ENCODE measurements around the gene EBPL.
"Not testable (repeated sequence)": the region's sequence is repeated elsewhere in the genome, so short reads cannot be mapped to it uniquely, and the experiment has no call there.

EBPL gene

DNA sequence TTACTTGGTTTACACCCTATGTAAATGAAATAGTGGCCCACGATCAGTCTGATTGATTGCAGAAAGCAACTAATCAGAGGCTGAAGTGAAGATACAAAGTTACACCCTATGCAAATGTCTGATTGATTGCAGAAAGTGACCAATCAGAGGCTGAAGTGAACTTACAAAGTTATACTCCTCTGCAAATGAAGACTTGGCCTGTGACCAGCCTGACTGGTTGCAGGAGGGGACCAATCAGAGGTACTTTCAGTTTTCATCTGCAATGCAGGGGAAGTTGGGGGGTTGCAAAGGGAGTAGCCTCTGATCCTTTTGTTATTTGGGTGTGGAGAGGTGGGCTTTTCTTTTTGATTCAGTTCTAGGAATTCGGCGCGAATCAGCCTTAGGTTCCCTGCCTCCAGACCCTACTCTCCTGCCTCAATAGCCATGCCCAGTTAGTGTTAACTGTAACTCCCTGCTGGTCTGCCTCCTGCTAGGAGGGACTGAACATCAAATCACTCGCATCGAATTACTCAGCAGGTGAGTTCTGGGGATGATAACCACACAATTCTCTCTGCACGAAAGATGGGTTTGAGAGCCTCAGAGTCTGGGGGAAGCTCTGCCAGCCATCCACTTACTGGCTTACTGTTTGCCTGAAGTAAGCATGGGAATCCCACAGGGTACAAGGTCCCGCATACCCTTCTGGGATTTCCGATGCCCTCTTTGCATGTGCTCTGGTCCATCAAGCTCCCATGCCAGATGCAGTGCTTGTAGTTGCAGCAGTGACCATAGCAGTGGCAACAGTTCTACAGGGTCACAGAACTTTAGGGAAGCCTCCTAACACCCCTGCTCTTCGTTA is 55.5 kb downstream of the EBPL start:
- peak in 1 of 3 donors; percentile 2 for DNase-seq (ENCODE audit: low read depth in 2 of 3, low spot score in 1 of 3)

DNA sequence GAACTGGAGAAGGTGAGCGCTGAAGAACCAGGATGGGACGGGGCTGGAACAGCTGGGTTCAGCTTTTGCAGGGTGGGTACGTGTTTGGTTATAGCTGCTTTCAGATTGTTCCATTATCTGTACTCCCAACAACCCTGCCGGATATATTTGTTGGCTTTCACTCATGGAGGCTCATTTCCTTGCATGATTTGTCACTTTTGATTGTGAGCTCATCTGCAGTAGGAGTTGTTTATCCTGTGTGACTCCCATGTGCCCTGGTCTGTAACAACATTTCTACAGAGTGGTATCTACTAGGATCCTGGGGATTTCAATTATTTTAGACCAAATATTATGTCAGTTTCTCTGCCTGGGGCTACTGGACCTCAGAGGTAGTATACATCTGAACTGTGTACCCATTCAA is 57.6 kb downstream of the EBPL start:
- DNase-seq (ENCODE audit: low read depth in 2 of 3, low spot score in 1 of 3): no peak

DNA sequence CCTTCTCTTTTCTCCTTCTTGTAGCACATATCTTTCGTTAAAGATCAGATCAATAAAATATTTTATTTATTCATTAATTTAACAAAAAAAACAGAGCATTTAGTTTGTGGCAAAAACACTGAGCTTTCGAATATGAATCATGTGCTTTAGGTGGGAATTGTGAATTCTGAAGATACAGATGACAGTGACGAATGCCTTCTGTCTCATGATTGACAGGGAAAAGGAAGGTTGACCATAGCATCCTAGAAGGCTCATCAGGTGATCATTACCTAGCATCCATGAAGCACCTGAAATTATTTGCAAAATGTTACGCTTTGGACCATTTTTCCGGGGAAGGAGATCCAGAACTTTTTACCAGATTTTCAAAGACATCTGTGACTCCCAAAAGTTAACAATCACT is 59.1 kb downstream of the EBPL start:
- no peak for DNase-seq (ENCODE audit: low read depth in 2 of 3, low spot score in 1 of 3)

DNA sequence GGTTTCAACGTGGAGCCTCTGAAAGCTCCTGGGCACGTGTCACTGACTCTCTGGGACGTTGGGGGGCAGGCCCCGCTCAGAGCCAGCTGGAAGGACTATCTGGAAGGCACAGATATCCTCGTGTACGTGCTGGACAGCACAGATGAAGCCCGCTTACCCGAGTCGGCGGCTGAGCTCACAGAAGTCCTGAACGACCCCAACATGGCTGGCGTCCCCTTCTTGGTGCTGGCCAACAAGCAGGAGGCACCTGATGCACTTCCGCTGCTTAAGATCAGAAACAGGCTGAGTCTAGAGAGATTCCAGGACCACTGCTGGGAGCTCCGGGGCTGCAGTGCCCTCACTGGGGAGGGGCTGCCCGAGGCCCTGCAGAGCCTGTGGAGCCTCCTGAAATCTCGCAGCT is 60.7 kb downstream of the EBPL start:
- DNase-seq (ENCODE audit: low read depth in 2 of 3, low spot score in 1 of 3): no peak

DNA sequence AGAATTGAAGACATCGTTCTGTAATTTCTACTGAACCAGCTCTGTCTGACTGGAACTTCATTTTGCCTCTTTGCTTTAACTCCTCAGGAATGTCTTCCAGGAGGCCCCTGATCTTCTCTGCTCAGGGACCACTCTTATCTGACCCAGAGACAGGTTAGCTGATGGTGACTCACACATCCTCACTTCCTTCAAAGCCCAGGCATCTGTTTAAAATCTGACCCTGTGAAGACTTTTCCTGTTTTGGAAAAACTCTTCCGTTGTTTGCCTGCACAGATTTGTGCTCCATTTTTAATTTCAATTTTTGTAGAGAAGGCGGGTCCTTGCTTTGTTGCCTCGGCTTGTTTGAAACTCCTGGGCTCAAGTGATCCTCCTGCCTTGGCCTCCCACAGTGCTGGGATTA is 61.3 kb downstream of the EBPL start:
- DNase-seq (ENCODE audit: low read depth in 2 of 3, low spot score in 1 of 3): no peak

DNA sequence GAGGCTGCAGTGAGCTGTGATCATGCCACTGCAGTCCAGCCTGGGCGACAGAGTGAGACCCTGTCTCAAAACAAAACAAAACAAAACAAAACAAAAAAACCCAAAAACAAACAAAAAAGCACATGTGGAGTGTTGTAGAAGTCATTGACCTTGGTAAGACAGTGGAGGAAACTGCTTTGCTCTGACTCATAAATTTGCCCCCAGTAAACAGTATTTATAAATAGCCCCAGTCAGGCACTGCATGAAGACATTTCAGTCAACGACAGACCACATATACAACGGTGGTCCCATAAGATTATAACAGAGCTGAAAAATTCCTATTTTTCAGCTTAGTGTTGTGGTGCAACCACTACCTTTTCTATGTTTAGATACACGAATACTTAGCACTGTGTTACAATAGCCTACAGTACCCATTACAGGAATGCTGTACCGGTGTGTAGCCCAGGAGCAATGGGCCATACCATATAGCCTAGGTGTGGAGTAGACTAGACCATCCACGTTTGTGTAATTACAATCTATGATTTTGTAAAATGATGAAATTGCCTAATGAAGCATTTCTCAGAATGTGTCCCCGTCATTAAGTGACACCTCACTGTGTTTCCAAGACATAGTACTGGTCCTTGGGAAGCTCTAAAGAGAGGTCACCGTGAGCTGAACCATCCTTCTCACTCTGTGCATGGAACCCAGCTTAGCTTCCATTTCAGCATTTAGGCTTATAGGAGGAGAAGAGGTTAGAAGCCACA is 61.9 kb downstream of the EBPL start:
- DNase-seq (ENCODE audit: low read depth in 2 of 3, low spot score in 1 of 3): no peak

DNA sequence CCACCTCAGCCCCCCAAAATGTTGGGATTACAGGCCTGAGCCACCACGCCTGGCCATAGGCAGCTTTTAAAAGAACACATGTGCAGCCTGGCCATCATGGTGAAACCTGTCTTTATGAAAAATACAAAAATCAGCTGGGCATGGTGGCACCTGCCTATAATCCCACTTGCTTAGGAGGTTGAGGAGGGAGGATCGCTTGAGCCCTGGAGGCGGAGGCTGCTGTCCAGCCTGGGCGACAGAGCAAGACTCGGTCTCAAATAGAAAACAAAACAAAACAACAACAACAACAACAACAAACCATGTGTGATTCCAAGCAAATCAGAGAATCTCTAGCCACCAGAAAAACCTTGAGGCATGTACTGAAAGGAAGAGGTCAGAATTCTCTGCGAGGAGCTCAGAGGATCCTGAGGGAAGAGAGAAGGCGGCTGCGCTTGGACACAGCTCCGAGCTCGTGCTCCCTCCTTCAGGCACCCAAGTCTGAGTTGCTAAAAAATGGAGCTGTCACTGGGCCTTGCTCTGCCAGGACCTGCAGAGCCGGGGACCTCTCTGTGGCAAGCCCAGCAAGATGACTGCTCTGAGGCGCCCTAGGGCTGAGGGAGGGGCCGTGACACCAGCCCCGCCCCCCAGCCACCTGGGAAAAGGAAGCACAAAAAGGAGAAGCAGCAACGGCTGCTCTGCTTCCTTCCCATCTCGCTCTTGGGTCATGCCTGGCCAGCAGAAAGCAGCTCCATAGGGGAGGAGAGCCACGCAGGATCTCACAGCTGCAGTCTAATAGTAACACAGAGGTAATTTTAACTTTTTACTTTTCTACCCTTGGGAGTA is 63.2 kb downstream of the EBPL start, which contains the start of gene ARL11:
TSS of gene ARL11 (plus strand) at position 677 of the 822 bp plus-strand sequence. CDS start 1,941 bp downstream, outside the sequence.
- peak; percentile 37 to 45 (median 38) for DNase-seq (ENCODE audit: low read depth in 2 of 3, low spot score in 1 of 3)

DNA sequence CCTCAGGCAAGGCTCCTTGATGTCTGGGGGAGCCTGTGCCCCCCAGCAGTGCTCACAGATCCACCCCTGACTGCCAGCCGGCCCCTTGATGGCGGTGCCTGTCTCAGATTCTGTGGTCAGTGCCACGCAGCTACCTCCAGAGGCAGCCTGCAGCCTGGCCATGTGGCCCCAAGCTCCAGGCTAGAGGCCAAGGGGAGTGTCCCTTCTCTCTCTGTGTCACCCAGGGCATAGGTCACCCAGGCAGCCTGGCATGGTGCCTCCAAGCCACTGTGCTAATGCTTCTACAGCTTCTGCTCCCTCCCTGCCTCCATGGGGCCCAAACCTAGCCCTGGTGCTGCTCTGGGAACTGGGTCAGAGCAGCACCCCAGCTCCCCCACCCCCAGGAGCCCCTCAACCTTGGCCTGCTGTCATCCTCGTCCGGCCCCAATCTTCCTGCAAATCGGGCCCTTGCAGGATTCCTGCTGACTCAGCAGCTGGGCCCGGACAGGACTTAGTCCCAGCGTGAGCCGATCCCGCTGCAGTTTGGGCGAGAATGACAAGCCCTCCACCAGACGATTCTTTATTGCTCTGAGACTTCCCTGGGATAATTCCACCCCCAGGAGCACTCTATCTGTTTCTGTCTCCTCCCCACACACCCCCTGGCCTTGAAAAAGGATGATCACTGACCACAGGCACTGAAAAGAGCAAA is 65.8 kb downstream of the EBPL start:
- no peak for DNase-seq (ENCODE audit: low read depth in 2 of 3, low spot score in 1 of 3)

DNA sequence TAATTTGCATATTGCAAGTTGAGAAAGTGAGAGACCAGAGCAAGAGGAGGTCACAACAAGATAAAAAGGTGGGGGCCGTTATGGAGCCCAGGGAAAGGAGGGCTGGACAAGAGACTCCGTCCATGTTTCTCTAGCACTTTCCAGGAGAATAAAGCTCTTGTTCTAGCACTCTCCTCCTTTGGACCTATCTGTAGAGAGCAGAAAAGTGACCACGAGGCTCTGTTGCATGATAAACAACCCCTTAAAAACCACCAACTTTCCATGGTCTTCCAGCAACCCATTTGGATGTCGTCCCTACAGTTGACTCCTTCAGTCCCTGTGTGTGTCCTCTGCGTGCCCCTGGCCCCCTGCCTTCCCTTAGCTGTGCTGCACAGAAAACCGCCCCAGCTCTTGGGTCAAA is 67.1 kb downstream of the EBPL start:
- DNase-seq (ENCODE audit: low read depth in 2 of 3, low spot score in 1 of 3): no peak

DNA sequence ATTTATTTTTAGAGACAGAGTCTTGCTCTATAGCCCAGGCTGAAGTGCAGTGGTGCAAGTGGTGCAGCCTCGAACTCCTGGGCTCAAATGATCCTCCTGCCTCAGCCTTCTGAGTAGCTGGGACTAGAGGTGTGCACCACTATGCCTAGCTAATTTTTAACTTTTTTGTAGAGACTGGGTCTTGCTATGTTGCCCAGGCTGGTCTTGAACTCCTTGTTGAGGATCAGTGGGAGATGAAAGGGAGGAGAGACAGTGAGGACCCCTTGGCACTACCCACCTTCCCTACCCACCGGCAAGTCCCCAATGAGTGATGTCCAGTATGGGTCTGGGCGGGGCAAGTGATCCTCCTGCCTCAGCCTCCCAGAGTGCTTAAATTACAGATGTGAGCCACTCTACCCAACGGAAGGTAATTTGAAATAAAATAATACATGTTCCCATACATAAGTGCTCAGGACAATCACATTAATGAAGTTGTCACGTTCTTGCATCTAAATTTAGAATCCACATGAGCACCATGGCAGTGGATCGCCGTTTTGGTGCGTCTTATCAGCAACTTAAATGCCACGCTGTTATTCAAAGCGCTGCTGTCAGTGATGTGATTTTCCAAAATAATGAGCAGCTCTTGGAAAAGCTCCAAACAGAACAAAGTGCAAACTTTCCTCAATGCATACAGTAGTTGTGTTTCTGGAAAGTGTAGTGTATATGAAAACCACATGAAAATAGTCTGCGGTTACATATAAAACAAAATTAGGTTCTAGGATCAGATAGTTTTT is 68.9 kb downstream of the EBPL start:
- no peak for DNase-seq (ENCODE audit: low read depth in 2 of 3, low spot score in 1 of 3)

DNA sequence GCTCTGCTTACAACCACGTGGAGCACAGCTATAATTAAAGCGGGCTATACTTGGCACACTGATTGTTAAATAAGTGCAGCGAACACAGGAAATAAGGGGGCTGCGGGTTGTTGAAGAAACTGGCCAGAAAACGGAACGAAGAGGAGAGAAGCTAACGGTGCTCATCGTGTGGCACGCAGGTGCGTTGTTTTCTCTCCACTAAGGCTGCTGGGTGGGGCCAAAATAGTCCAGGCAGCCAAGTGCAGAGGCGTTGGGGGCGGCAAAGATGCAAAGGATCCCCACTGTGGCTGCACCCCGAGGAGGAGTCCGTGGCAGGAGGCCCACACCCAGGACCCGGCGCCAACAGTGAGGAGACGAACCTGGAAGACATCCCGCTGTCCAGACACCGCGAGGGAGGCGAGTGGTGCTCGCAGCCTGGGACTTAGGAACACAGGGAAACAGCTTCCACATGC is 71.1 kb downstream of the EBPL start:
- peak in 1 of 3 donors; percentile 5 for DNase-seq (ENCODE audit: low read depth in 2 of 3, low spot score in 1 of 3)

DNA sequence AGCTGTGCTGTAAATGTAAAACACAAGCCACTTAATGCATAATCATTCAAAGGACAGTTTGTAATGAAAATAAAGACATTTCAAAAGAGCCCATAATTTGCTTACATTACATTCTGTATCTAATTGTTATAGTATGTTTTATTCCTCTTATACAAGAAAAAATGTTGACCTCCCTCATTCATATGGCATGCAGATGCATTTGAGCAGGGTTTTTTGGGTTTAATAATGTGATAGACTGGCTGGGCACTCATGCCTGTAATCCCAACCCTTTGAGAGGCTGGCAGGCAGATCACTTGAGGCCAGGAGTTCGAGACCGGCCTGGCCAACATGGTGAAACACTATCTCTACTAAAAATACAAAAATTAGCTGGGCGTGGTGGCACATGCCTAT is 74.6 kb downstream of the EBPL start:
- no peak for DNase-seq (ENCODE audit: low read depth in 2 of 3, low spot score in 1 of 3)

DNA sequence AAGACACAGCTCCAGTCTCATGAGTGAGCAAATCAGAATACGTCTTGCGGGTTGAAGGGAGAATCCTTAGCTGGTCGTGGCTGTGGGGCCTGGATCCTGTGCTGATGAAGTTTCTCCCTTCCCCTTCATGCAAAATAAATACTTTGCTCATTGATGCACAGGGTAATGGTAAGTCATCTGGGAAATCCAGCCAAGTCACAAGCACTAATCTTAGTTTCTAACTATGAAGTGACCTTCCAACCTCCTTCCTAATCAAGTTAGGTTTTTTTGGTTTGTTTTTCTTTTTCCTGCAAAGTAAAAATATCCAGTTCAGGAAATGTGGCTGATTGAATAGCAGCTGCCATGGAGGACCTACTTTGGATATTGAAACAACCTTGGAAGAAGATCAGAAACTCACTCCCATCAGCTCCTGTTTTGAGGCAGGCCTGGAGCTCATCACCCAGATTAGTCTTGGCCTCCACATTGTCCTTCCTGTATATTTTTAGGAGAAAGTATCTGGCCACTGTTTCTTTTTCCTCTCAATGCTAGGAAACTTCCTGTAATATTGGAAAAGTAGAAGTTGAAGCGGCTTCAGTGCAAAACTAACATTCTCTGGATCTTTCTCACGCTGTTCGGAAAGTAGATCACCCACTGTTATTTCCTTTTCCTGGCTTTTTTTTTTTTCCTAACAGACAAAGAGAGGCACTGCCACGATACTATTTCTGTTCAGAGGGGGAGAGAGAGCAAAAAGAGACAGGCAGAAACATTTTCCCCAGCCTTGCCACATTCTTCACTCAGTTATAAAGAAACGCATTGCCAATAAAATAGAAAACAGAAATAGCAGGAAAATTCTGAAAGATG is 75.2 kb downstream of the EBPL start:
- DNase-seq (ENCODE audit: low read depth in 2 of 3, low spot score in 1 of 3): no peak

DNA sequence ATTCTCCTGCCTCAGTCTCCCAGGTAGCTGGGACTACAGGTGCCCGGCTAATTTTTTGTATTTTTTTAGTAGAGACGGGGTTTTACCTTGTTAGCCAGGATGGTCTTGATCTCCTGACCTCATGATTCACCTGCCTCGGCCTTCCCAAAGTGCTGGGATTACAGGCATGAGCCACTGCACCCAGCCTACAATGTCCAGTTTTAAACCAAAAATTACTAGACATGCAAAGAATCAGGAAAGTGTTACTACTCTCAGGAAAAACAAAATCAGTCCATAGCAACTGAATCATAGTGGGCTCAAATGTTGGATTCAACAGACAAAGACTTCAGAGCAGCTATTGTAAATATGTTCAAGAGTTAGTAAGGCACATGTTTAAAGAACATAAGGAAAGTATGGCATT is 79.2 kb downstream of the EBPL start:
- DNase-seq (ENCODE audit: low read depth in 2 of 3, low spot score in 1 of 3): not testable (repeated sequence)
